HCT116 (cell line): Measurements from ENCODE around the gene NUDT4B. TPM values are rescaled to one million over a fixed set of nuclear protein-coding genes. Genes with fewer than 3 reads are reported as not detected.
"Not testable (repeated sequence)": the region's sequence is repeated elsewhere in the genome, so short reads cannot be mapped to it uniquely, and the experiment has no call there.

Experiments
- ATAC-seq: fragments of 200-7000 bp; cut with Tn5 transposase; 2 replicates; pipeline ENCODE4 v1.9.1; 2020; ENCODE audit warnings: mild to moderate bottlenecking, moderate library complexity
- BruUV-seq: library from RNA; stranded (reverse); fragments of 400-500 nt; replicated peaks from 2 replicates; lab custom pipeline; 2021; lab: Mats Ljungman, UMichigan
- CTCF ChIA-PET: fragments of 300-600 bp; sonication (Branson Sonifier 250); formaldehyde crosslinking; loops from one replicate; lab custom pipeline; 2021; ENCODE audit warnings: antibody characterized with exemption; lab: Charles Lee
- POLR2A ChIA-PET: fragments of 300-600, 350-600 bp; sonication (Branson Sonifier 250); formaldehyde crosslinking; loops from one replicate; lab custom pipeline; 2021; ENCODE audit warnings: antibody characterized with exemption; lab: Charles Lee
- RAD21 ChIA-PET, 2 experiments: fragments of 300-600 bp; sonication (Branson Sonifier 250); formaldehyde crosslinking; loops; one replicate each; lab custom pipeline; 2023; ENCODE audit warnings: low total read pairs in 2 of 2; ENCODE audit not compliant: uncharacterized antibody in 2 of 2, unreplicated experiment in 2 of 2, low non-redundant PET in 1 of 2; lab: Charles Lee
- DNase-seq: peaks from one replicate; pipeline ENCODE4 v3.0.0-alpha.2; 2010; ENCODE audit warnings: low read depth, low spot score
- H2AFZ ChIP-seq: fragments of 200-600 bp; shearing (Covaris generic), sonication (generic); 2 replicates; pipeline ENCODE4 v1.6.1; 2017; ENCODE audit warnings: low read depth, mixed run types, mixed read lengths, antibody characterized with exemption, low read length; ENCODE audit not compliant: poor library complexity, severe bottlenecking
- H3K27ac ChIP-seq: 2 replicates; pipeline ENCODE4 v1.5.1; 2012; ENCODE audit warnings: low read depth, low read length
- H3K27me3 ChIP-seq: fragments of 200-600 bp; sonication (generic); 2 replicates; pipeline ENCODE4 v1.6.1; 2016; ENCODE audit warnings: mixed run types, low read length, mixed read lengths; ENCODE audit not compliant: insufficient read depth
- H3K36me3 ChIP-seq, 2 experiments: fragments of 200-500 bp in 1 of 2; fragments of 200-600 bp in 1 of 2; sonication (Bioruptor generic) in 1 of 2; sonication (generic) in 1 of 2; 2 replicates each; pipeline versions ENCODE4 v1.5.1 to v1.6.1; 2014 to 2016; ENCODE audit warnings: low read length in 2 of 2, inconsistent platforms in 1 of 2, mixed read lengths in 1 of 2, mixed run types in 1 of 2; ENCODE audit not compliant: insufficient read depth in 2 of 2, control insufficient read depth in 1 of 2
- H3K4me1 ChIP-seq, 2 experiments: fragments of 200-600 bp in 1 of 2; sonication (generic) in 1 of 2; 2 replicates each; pipeline versions ENCODE4 v1.5.1 to v1.6.1; 2012 to 2017; ENCODE audit warnings: low read length in 2 of 2, inconsistent platforms in 1 of 2, mild to moderate bottlenecking in 1 of 2, mixed read lengths in 1 of 2, mixed run types in 1 of 2, moderate library complexity in 1 of 2; ENCODE audit not compliant: insufficient read depth in 2 of 2, control insufficient read depth in 1 of 2
- H3K4me2 ChIP-seq: fragments of 200-600 bp; sonication (generic); 2 replicates; pipeline ENCODE4 v1.6.1; 2017; ENCODE audit warnings: mixed run types, low read length, mixed read lengths
- H3K4me3 ChIP-seq, 2 experiments: fragments of 200-600 bp in 1 of 2; sonication (generic) in 1 of 2; replicated peaks in 1 of 2; 2 replicates each; pipeline ENCODE4 v1.5.1; 2011 to 2016; ENCODE audit warnings: low read length in 2 of 2, control low read depth in 1 of 2, low read depth in 1 of 2, mild to moderate bottlenecking in 1 of 2, mixed read lengths in 1 of 2, mixed run types in 1 of 2
- H3K79me2 ChIP-seq: fragments of 200-600 bp; sonication (generic); 2 replicates; pipeline ENCODE4 v1.6.1; 2017; ENCODE audit warnings: mild to moderate bottlenecking, mixed run types, low read length, moderate library complexity, mixed read lengths; ENCODE audit not compliant: insufficient read depth
- H3K9ac ChIP-seq: fragments of 200-600 bp; sonication (generic); 2 replicates; pipeline ENCODE4 v1.6.1; 2016; ENCODE audit warnings: low read length, mixed read lengths
- H3K9me2 ChIP-seq: fragments of 200-600 bp; sonication (generic), shearing (Covaris generic); 2 replicates; pipeline ENCODE4 v1.6.1; 2017; ENCODE audit warnings: mixed run types, mild to moderate bottlenecking, moderate library complexity; ENCODE audit not compliant: insufficient read depth
- H3K9me3 ChIP-seq, 2 experiments: fragments of 200-500 bp in 1 of 2; fragments of 200-600 bp in 1 of 2; sonication (Bioruptor generic) in 1 of 2; sonication (generic) in 1 of 2; 2 replicates each; pipeline ENCODE4 v1.6.1; 2014 to 2017; ENCODE audit warnings: low read length in 2 of 2, mixed read lengths in 2 of 2, inconsistent platforms in 1 of 2, low read depth in 1 of 2, mild to moderate bottlenecking in 1 of 2, mixed run types in 1 of 2, moderate library complexity in 1 of 2; ENCODE audit not compliant: control insufficient read depth in 1 of 2, insufficient read depth in 1 of 2
- H4K20me1 ChIP-seq: fragments of 200-600 bp; sonication (generic), shearing (Covaris generic); 2 replicates; pipeline ENCODE4 v1.6.1; 2017; ENCODE audit warnings: mixed run types, mild to moderate bottlenecking, moderate library complexity; ENCODE audit not compliant: insufficient read depth
- intact Hi-C: fragments of 100-400 bp; cut with micrococcal nuclease; formaldehyde crosslinking; loops from 2 replicates; pipeline ENCODE4 v1.10.0; 2022
- total RNA-seq: library from RNA; stranded (reverse); gene quantifications from one replicate; pipeline ENCODE4 v1.2.1, GENCODE V29; 2021; ENCODE audit not compliant: unreplicated experiment

The NUDT4B gene
- total RNA-seq, 1 experiment from 2014 or later, result 0.74 TPM

DNA sequence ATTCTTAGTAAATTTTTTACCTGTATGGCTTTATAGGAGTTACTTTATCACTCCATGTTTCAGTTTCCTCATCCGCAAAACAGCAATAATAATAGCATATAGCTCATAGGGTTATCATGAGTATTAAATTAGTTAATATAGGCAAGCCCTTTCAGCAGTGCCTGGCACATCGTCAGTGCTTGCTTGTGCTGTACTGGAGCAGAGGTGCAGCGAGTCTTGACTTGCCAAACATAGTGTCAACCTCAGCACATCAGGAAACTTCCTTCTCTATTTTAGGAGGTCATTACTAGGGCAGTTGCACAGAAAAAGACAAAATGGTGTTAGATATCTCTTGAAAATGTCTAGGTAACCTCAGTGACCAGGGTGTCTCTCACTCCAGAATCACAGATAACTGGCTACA is 33.1 kb upstream of the NUDT4B start:
- H3K36me3 ChIP-seq, CTCF ChIA-PET, H3K4me2 ChIP-seq, H3K79me2 ChIP-seq, H3K9me2 ChIP-seq, H3K27ac ChIP-seq, H3K27me3 ChIP-seq, POLR2A ChIA-PET, DNase-seq, RAD21 ChIA-PET, intact Hi-C loops, H3K4me1 ChIP-seq, BruUV-seq, H3K4me3 ChIP-seq, H4K20me1 ChIP-seq, H3K9me3 ChIP-seq, H3K9ac ChIP-seq, H2AFZ ChIP-seq, ATAC-seq: not testable (repeated sequence)

- DNase-seq, RAD21 ChIA-PET, H3K4me3 ChIP-seq, BruUV-seq, H2AFZ ChIP-seq, ATAC-seq, H3K9ac ChIP-seq, H3K4me2 ChIP-seq, H3K9me2 ChIP-seq, CTCF ChIA-PET, H3K79me2 ChIP-seq, H3K27ac ChIP-seq, POLR2A ChIA-PET, H4K20me1 ChIP-seq, H3K4me1 ChIP-seq, H3K27me3 ChIP-seq, intact Hi-C loops, H3K36me3 ChIP-seq, H3K9me3 ChIP-seq: not testable (repeated sequence)
Measured at GRCh38 chr1:148716966-148717520, 31.5 kb upstream of the NUDT4B start.

DNA sequence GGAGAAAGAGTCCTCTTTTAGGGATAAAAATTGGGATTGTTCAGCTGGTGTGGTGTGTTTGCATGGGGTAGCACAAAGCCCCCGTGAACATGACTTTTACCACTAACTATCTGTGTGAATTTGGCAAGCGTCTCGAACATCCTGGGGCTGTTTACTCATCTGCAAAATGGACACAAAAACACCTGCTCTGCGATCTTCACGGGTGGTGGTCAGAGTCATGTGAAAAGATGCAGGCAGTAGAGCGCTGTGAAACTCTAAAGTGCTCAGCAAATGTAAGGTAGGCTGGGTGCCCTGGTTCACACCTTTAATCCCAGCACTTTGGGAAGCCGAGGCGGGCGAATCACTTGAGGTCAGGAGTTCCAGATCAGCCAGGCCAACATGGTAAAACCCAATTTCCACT is 27.7 kb upstream of the NUDT4B start:
- RAD21 ChIA-PET, H3K4me3 ChIP-seq, CTCF ChIA-PET, H3K9me2 ChIP-seq, H3K9me3 ChIP-seq, H2AFZ ChIP-seq, H4K20me1 ChIP-seq, ATAC-seq, H3K27ac ChIP-seq, H3K79me2 ChIP-seq, H3K4me2 ChIP-seq, DNase-seq, H3K4me1 ChIP-seq, intact Hi-C loops, H3K36me3 ChIP-seq, H3K9ac ChIP-seq, BruUV-seq, H3K27me3 ChIP-seq, POLR2A ChIA-PET: not testable (repeated sequence)

DNA sequence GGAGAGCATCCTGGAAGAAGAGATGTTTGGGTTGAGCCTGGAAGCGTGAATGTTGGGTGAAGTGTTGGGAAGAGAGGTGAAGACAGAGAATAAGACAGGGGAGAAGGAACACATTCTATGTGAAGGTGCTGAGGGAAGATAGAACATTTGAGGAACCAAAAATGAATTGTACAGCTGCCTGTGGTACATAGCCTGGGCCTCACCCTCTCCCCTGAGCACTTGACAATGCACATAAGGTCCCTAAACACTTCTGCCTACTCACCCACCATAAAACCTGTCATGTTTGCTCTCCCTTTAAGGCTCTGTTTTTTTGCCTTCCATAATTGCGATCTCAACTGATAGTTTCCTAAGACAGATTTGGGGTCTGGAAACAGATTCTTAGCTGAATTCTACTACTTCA is 25.8 kb upstream of the NUDT4B start:
- DNase-seq, BruUV-seq, ATAC-seq, CTCF ChIA-PET, POLR2A ChIA-PET, H3K27me3 ChIP-seq, H3K4me3 ChIP-seq, H3K9ac ChIP-seq, H3K9me2 ChIP-seq, H4K20me1 ChIP-seq, H3K27ac ChIP-seq, H3K4me1 ChIP-seq, H2AFZ ChIP-seq, RAD21 ChIA-PET, H3K4me2 ChIP-seq, H3K9me3 ChIP-seq, intact Hi-C loops, H3K36me3 ChIP-seq, H3K79me2 ChIP-seq: not testable (repeated sequence)
